Stomach (tissue), 9 donors: ENCODE results near the gene SLC24A4. TPM values are rescaled to one million over a fixed set of nuclear protein-coding genes. Genes with fewer than 3 reads are reported as not detected.
A peak's percentile ranks its signal among the peaks of the same experiment; 100 is the strongest.

Experiments
- DNase-seq, 2 donors: peaks; one replicate each; pipeline versions ENCODE4 v3.0.0 to v3.0.0-alpha.2; 2013 to 2019
- H3K27ac ChIP-seq, 5 donors: fragments of 200-600 bp in 4 of 5; sonication (generic) in 4 of 5; one replicate each; pipeline ENCODE4 v1.5.1; 2013 to 2019; ENCODE audit warnings: mild to moderate bottlenecking in 1 of 5, moderate library complexity in 1 of 5
- H3K27me3 ChIP-seq, 3 donors: fragments of 200-600 bp; sonication (generic); one replicate each; pipeline ENCODE4 v1.5.1; 2017 to 2019; ENCODE audit warnings: mixed run types in 1 of 3
- H3K36me3 ChIP-seq, 4 donors: fragments of 200-600 bp; sonication (generic); 1 replicate in 3 of 4; 2 replicates in 1 of 4; pipeline ENCODE4 v1.5.1; 2016 to 2019
- H3K4me1 ChIP-seq, 4 donors: fragments of 200-600 bp; sonication (generic); one replicate each; pipeline ENCODE4 v1.5.1; 2016 to 2019
- H3K4me3 ChIP-seq, 4 donors: fragments of 200-600 bp; sonication (generic) in 3 of 4; one replicate each; pipeline ENCODE4 v1.5.1; 2016 to 2019; ENCODE audit warnings: mild to moderate bottlenecking in 1 of 4
- H3K9me3 ChIP-seq, 4 donors: fragments of 200-600 bp; sonication (generic); one replicate each; pipeline ENCODE4 v1.5.1; 2016 to 2019
- CTCF ChIP-seq, 7 experiments: fragments of 450-650 bp in 4 of 7; fragments of 200-600 bp in 3 of 7; sonication (generic) in 3 of 7; IDR thresholded peaks; one replicate each; pipeline ENCODE4 v1.5.1; 2016 to 2019; ENCODE audit warnings: antibody characterized with exemption in 7 of 7, control low read depth in 2 of 7, mild to moderate bottlenecking in 1 of 7
- EP300 ChIP-seq: sonication (generic); formaldehyde crosslinking; IDR thresholded peaks from one replicate; pipeline ENCODE4 v1.6.1; 2017; ENCODE audit warnings: antibody characterized with exemption
- POLR2A ChIP-seq, 4 donors: fragments of 450-650 bp; IDR thresholded peaks; one replicate each; pipeline ENCODE4 v1.6.1; 2016; ENCODE audit warnings: antibody characterized with exemption in 4 of 4, control low read depth in 2 of 4, mild to moderate bottlenecking in 1 of 4, moderate library complexity in 1 of 4
- POLR2AphosphoS5 ChIP-seq, 3 donors: sonication (generic); formaldehyde crosslinking; IDR thresholded peaks; one replicate each; pipeline ENCODE4 v1.6.1; 2016; ENCODE audit warnings: antibody characterized with exemption in 3 of 3
- WGBS, 5 donors: extraction: QIAGEN DNeasy Blood & Tissue Kit in 3 of 5; methylation state at CpG; one replicate each; pipeline versions ENCODE4 v1.1.5 to v1.1.7; 2013 to 2018; 5-methylcytosine and 5-hydroxymethylcytosine counted together
- intact Hi-C: fragments of 100-400 bp; cut with DNase I; formaldehyde crosslinking; loops from one replicate; pipeline ENCODE4 v1.15.1; 2023; ENCODE audit warnings: low total_unique reads
- polyA plus RNA-seq, 3 donors: library from polyadenylated mRNA; stranded (reverse); fragments of 200-250 nt; gene quantifications; one replicate each; pipeline ENCODE4 v1.2.3, GENCODE V29; 2013
- total RNA-seq, 5 donors: library from RNA; depleted of rRNA; stranded (reverse); fragments of >200 nt; gene quantifications; one replicate each; pipeline versions ENCODE4 v1.1.0 to v1.2.3, GENCODE V29; 2014 to 2016
- donor health status: healthy with polysubstance abuse.
- donor health status: Bipolar disorder and iron deficiency.
- donor health status: healthy.

SLC24A4 gene
- total and polyA plus RNA-seq, 8 donors, result 0.08 to 0.92 (median 0.38) TPM; not detected in 4

GRCh38 chr14:92470215-92470614, 147.2 kb downstream of the SLC24A4 start:
- TF ChIP-seq CTCF (IDR thresholded peaks at IDR 0.05), result no peak
- TF ChIP-seq POLR2A (IDR thresholded peaks at IDR 0.05), result no peak
- TF ChIP-seq EP300, result no peak
- no peak for TF ChIP-seq POLR2AphosphoS5 (IDR thresholded peaks at IDR 0.05)
- no peaks in the 10 kb centered on the region for H3K4me1 ChIP-seq
- no peak for DNase-seq
- H3K4me3 ChIP-seq, result no peak overlapping the region
- 82 to 90% (median 88%) methylated on average over 3 of the region's 3 CpGs for WGBS, 5 donors
- no peaks in the 10 kb centered on the region for H3K27me3 ChIP-seq
- no peak overlapping the region for H3K27ac ChIP-seq
- peaks cover 0 to 15% (median 11%) of the 10 kb centered on the region in 4 donors for H3K9me3 ChIP-seq
- intact Hi-C loops, result no loop called here
- H3K36me3 ChIP-seq, result no peaks in the 10 kb centered on the region

- H3K27me3 ChIP-seq, result no peaks in the 10 kb centered on the region
- DNase-seq, result no peak
- no peaks in the 10 kb centered on the region for H3K4me1 ChIP-seq
- 92 to 100% (median 100%) methylated on average over 1 of the region's 1 CpG for WGBS, 5 donors
- H3K4me3 ChIP-seq, result no peak overlapping the region
- TF ChIP-seq CTCF (IDR thresholded peaks at IDR 0.05) (no peak), POLR2AphosphoS5 (IDR thresholded peaks at IDR 0.05) (no peak), POLR2A (IDR thresholded peaks at IDR 0.05) (no peak), EP300 (no peak)
- peaks cover 0 to 15% (median 11%) of the 10 kb centered on the region in 4 donors for H3K9me3 ChIP-seq
- H3K27ac ChIP-seq, result no peak overlapping the region
- intact Hi-C loops, result no loop called here
- H3K36me3 ChIP-seq, result no peaks in the 10 kb centered on the region
Measured at GRCh38 chr14:92470811-92471210, 147.8 kb downstream of the SLC24A4 start.

GRCh38 chr14:92471919-92472318, 149.0 kb downstream of the SLC24A4 start:
- intact Hi-C loops, result no loop called here
- no peak overlapping the region for H3K27ac ChIP-seq
- no peaks in the 10 kb centered on the region for H3K36me3 ChIP-seq
- H3K4me3 ChIP-seq, result no peak overlapping the region
- TF ChIP-seq POLR2A (IDR thresholded peaks at IDR 0.05), result no peak
- TF ChIP-seq POLR2AphosphoS5 (IDR thresholded peaks at IDR 0.05), result no peak
- no peak for TF ChIP-seq EP300
- TF ChIP-seq CTCF (IDR thresholded peaks at IDR 0.05), result no peak
- no peaks in the 10 kb centered on the region for H3K27me3 ChIP-seq
- no peaks in the 10 kb centered on the region for H3K4me1 ChIP-seq
- DNase-seq, result no peak
- H3K9me3 ChIP-seq, result peaks cover 0 to 10% (median 8%) of the 10 kb centered on the region in 4 donors

GRCh38 chr14:92472860-92473259, 149.9 kb downstream of the SLC24A4 start:
- intact Hi-C loops, result no loop called here
- DNase-seq, result no peak
- H3K36me3 ChIP-seq, result no peaks in the 10 kb centered on the region

More at GRCh38 chr14:92472860-92473259, 149.9 kb downstream of the SLC24A4 start:
- Histone ChIP-seq H3K27me3 (no peaks in the 10 kb centered on the region), H3K9me3 (peaks cover 0 to under 1% (median 0%) of the 10 kb centered on the region in 4 donors), H3K4me3 (no peak overlapping the region), H3K27ac (peak overlapping the region in 3 of 5 donors; percentile 7 to 49 (median 13)), H3K4me1 (no peaks in the 10 kb centered on the region)
- 75 to 97% (median 82%) methylated on average over 1 of the region's 1 CpG for WGBS, 5 donors
- TF ChIP-seq POLR2A (IDR thresholded peaks at IDR 0.05), result no peak
- TF ChIP-seq EP300, result no peak
- TF ChIP-seq CTCF (IDR thresholded peaks at IDR 0.05), result no peak
- TF ChIP-seq POLR2AphosphoS5 (IDR thresholded peaks at IDR 0.05), result no peak
